BE2C (cell line): ENCODE data around the gene CKS2.

Source experiments
- DNase-seq: peaks from one replicate; pipeline ENCODE4 v3.0.0-alpha.2; 2020
- H3K27me3 ChIP-seq: fragments of 250-450 bp; sonication (Bioruptor Pico); 2 replicates; pipeline ENCODE4 v1.5.1; 2020; ENCODE audit warnings: mild to moderate bottlenecking
- H3K36me3 ChIP-seq: fragments of 250-450 bp; sonication (Bioruptor Pico); 2 replicates; pipeline ENCODE4 v1.5.1; 2020; ENCODE audit warnings: mild to moderate bottlenecking
- H3K4me1 ChIP-seq: fragments of 250-450 bp; sonication (Bioruptor Pico); 2 replicates; pipeline ENCODE4 v1.5.1; 2020
- H3K4me3 ChIP-seq: 2 replicates; pipeline ENCODE4 v1.5.1; 2011; ENCODE audit warnings: low read depth, low read length
- H3K9me3 ChIP-seq: fragments of 250-450 bp; sonication (Bioruptor Pico); 2 replicates; pipeline ENCODE4 v1.5.1; 2020
- TF ChIP-seq, protein P1 (sequence below): IDR thresholded peaks from 2 replicates; pipeline ENCODE4 v1.5.1; 2012; ENCODE audit warnings: mild to moderate bottlenecking, low read depth, low read length

Gene CKS2

DNA sequence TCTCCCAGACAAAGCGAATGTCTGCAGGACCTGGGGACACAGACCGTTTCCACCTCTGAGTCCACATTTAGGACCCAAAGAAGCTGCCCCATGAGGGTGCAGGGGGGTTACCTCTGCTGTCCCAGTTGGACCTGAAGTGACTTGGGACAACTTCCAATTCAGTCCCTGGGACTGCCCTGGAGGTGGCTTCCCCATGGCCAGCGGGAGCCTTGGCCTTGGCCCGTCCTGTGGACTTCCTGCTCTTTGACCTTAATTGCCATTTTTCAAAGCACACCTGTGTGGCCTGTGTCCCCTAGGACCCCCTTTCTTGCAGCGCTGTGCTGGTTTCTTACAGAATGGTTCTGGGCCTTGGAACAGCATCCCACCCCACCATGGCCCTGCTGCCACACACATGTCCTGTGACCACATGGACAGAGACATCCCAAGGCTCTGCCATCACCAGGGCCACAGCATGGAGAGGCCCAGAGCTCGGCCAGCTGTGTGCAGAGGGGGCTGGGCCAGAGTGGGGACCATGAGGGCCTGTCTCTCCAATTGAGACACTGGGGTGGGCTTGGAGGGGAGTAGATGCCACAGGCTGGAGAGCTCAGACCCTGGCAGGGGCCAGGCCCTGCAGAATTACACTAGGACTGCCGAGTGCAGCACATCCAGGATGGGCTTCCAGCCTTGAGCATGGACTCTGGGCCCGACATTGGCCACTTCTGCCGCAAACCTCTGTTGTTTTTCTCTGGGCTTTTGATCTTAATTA is 53.1 kb downstream of the CKS2 start:
- TF ChIP-seq, protein P1, sequence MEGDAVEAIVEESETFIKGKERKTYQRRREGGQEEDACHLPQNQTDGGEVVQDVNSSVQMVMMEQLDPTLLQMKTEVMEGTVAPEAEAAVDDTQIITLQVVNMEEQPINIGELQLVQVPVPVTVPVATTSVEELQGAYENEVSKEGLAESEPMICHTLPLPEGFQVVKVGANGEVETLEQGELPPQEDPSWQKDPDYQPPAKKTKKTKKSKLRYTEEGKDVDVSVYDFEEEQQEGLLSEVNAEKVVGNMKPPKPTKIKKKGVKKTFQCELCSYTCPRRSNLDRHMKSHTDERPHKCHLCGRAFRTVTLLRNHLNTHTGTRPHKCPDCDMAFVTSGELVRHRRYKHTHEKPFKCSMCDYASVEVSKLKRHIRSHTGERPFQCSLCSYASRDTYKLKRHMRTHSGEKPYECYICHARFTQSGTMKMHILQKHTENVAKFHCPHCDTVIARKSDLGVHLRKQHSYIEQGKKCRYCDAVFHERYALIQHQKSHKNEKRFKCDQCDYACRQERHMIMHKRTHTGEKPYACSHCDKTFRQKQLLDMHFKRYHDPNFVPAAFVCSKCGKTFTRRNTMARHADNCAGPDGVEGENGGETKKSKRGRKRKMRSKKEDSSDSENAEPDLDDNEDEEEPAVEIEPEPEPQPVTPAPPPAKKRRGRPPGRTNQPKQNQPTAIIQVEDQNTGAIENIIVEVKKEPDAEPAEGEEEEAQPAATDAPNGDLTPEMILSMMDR, result no peak
- H3K36me3 ChIP-seq, result peaks cover 17% of the 10 kb centered on the region
- DNase-seq, result no peak
- H3K4me3 ChIP-seq, result no peak overlapping the region
- no peaks in the 10 kb centered on the region for H3K27me3 ChIP-seq
- H3K9me3 ChIP-seq, result no peaks in the 10 kb centered on the region
- peaks cover 17% of the 10 kb centered on the region for H3K4me1 ChIP-seq

DNA sequence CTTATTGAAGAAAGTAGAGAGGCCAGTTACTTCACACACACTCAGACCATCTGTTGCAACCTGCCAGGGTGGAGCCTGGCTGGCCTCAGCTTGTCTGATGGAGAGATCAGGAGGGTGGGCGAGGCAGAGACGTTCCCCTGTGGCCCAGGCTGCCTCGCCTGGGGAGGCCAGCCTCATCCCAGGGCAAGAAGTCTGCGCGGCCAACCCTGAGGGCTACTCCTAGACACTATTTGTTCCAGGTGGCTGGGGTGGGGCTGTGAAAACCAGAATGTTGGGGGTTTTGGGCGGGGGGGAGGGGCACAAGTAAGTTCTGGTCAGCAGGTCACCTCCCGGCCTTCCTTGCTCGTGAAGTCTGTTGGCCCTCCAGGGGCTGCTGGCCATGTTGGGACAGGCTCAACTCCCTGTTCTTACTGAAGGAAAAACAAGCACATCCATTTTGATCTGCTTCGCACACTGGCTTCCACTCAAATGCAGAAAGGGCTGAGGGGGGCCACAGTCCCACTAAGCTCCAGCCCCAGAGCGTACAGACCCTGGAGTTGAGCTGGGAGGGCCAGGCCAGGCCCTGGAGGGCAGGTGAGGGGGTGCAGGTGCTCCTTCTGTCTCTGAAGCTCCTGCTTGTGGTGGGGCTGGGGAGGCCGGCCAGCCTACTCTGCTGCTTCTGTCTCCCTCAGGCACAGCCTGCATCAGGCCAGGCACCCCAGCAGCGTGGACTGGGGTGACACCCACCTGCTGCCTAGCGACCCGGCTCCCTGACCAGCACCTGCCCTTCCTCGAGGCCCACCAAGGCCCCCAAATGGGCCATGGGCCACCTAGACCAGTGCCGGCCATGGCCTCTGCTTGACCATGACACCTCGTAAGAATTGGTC is 53.9 kb downstream of the CKS2 start:
- Histone ChIP-seq H3K27me3 (no peaks in the 10 kb centered on the region), H3K4me1 (peaks cover 9% of the 10 kb centered on the region; the same call in 1 of the 2 replicates), H3K4me3 (no peak overlapping the region), H3K36me3 (peaks cover 17% of the 10 kb centered on the region), H3K9me3 (no peaks in the 10 kb centered on the region)
- DNase-seq, result no peak
- TF ChIP-seq, protein P1, result no peak

- no peak overlapping the region for H3K4me3 ChIP-seq
- TF ChIP-seq, protein P1, result no peak
- no peaks in the 10 kb centered on the region for H3K27me3 ChIP-seq
- peaks cover 17% of the 10 kb centered on the region for H3K36me3 ChIP-seq
- H3K4me1 ChIP-seq, result 0 out of 2 replicates have a peak, but pooled peaks cover 5% of the 10 kb centered on the region
- no peak for DNase-seq
- H3K9me3 ChIP-seq, result no peaks in the 10 kb centered on the region
Observed at GRCh38 chr9:89365532-89365912, 54.5 kb downstream of the CKS2 start.
